ENCODE results near the gene MCC. TPM values are rescaled to one million over a fixed set of nuclear protein-coding genes. Genes with fewer than 3 reads are reported as not detected.
"Not testable (repeated sequence)": the region's sequence is repeated elsewhere in the genome, so short reads cannot be mapped to it uniquely, and the experiment has no call there.

The MCC gene
- total and polyA plus RNA-seq, 2 experiments from 2014 or later, result 3.4 to 8.8 TPM

DNA sequence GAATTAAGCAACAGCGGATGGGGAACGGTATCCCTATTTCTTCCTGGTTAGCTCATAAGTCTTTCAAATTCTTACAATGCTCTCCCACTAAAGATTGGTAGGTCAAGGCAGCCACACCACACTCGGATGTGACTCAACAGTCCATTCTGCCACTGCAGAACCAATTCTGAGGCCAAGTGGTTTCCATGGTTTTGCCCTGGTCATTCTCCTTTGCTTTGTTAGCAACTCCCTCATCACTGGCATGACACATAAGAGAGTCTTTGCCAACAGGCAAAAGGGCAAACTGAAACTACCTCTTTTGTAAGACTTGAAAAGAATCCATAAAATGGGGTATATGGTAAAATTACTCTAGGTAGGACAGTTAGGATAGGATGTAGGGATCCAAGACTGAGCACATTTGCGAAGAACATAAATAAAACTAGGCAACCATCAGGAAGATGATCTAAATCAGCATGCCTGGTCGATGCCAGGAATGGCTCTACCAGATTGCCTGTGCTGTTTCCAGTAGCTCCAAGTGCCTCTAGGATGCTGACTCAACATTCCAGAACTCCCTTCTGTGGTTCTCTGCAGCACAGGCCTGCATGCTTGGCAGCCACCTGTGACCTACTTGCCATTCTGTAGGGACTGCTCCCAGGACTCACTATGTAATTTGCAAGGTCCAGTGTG is 406.2 kb downstream of the MCC start:
- no peaks in the 10 kb centered on the region for H3K79me2 ChIP-seq (ENCODE audit: insufficient read depth)
- no peaks in the 10 kb centered on the region for H3K9me2 ChIP-seq (ENCODE audit: insufficient read depth)
- H3K36me3 ChIP-seq (ENCODE audit: low read depth), result no peaks in the 10 kb centered on the region
- peak overlapping the region; percentile 72 for H3K4me2 ChIP-seq (ENCODE audit: unreplicated experiment)
- peaks cover 24% of the 10 kb centered on the region for H3F3A ChIP-seq (ENCODE audit: insufficient read depth)
- TF ChIP-seq EZH2phosphoT487 (IDR thresholded peaks at IDR 0.05; ENCODE audit: insufficient read depth, low read depth) (no peak), EZH2 (IDR thresholded peaks at IDR 0.05; ENCODE audit: insufficient read depth, poor library complexity, severe bottlenecking) (no peak)
- H3K4me1 ChIP-seq (ENCODE audit: insufficient read depth), result peaks cover 18% of the 10 kb centered on the region
- no peak overlapping the region for H3K9ac ChIP-seq
- no peaks in the 10 kb centered on the region for H3K27me3 ChIP-seq (replicated peaks; ENCODE audit: insufficient read depth)
- peak overlapping the region; percentile 35 for H3K4me3 ChIP-seq
- peak overlapping the region; percentile 69 for H3K27ac ChIP-seq
- no peaks in the 10 kb centered on the region for H3K9me3 ChIP-seq (ENCODE audit: low read depth)
- WGBS, 2 experiments (ENCODE audit: low coverage in 1 of 2, low lambda C conversion rate in 2 of 2, missing lambda C conversion rate in 2 of 2), result 58 to 66% methylated on average over 5 of the region's 5 CpGs
- peak; percentile 92 for DNase-seq
- in situ Hi-C loops (cut with MboI), result no loop called here
- no peak overlapping the region for H2AFZ ChIP-seq
- H4K20me1 ChIP-seq (ENCODE audit: insufficient read depth), result no peaks in the 10 kb centered on the region

DNA sequence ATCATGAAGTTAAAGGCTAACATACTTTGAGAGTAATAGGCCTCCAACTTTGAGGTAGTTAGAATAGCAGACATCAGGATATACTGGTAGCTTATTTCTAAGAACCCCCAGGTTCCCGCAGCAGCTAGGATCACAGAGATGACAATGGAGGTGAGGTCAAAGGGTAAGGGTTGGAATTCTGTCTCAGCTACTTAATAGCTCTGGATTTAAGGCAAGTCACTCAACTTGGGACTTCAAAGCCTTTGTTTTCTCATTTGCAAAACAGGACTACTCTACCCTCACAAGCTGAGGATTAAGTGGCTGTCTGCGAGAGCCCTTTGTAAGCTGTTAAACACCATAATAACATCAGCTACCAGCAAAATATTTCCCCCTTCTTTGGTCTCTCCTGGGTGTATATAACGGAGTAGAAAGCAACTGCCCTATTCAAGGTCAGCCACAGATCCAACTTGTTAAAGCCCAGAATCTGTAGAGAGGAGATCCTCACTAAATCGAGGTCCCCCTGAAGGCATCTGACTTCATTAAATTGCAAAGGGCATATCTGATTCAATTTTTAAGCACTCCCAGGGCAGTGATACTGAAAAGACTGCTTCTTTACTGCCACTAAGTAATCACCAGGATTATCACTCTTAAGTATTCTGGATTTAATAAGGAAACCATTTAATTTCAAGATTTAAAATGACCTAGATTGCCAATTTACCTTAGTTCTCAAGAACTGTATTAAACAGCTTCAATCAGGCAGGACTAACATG is 407.0 kb downstream of the MCC start:
- H3K9ac ChIP-seq, result no peak overlapping the region
- peak overlapping the region; percentile 35; the same call in 1 of the 2 replicates for H3K4me3 ChIP-seq
- H3K79me2 ChIP-seq (ENCODE audit: insufficient read depth), result no peaks in the 10 kb centered on the region
- TF ChIP-seq EZH2 (IDR thresholded peaks at IDR 0.05; ENCODE audit: insufficient read depth, poor library complexity, severe bottlenecking), result no peak
- TF ChIP-seq EZH2phosphoT487 (IDR thresholded peaks at IDR 0.05; ENCODE audit: insufficient read depth, low read depth), result no peak
- peaks cover 24% of the 10 kb centered on the region for H3F3A ChIP-seq (ENCODE audit: insufficient read depth)
- no peaks in the 10 kb centered on the region for H3K36me3 ChIP-seq (ENCODE audit: low read depth)
- peak overlapping the region; percentile 69 for H3K27ac ChIP-seq
- WGBS, 2 experiments (ENCODE audit: low coverage in 1 of 2, low lambda C conversion rate in 2 of 2, missing lambda C conversion rate in 2 of 2), result 75% methylated on average over 4 of the region's 4 CpGs
- DNase-seq, result no peak
- in situ Hi-C loops (cut with MboI), result no loop called here
- H3K4me2 ChIP-seq (ENCODE audit: unreplicated experiment), result peak overlapping the region; percentile 72
- H3K9me3 ChIP-seq (ENCODE audit: low read depth), result no peaks in the 10 kb centered on the region
- peaks cover 18% of the 10 kb centered on the region for H3K4me1 ChIP-seq (ENCODE audit: insufficient read depth)
- H2AFZ ChIP-seq, result no peak overlapping the region
- H3K9me2 ChIP-seq (ENCODE audit: insufficient read depth), result no peaks in the 10 kb centered on the region
- no peaks in the 10 kb centered on the region for H3K27me3 ChIP-seq (replicated peaks; ENCODE audit: insufficient read depth)
- H4K20me1 ChIP-seq (ENCODE audit: insufficient read depth), result no peaks in the 10 kb centered on the region

DNA sequence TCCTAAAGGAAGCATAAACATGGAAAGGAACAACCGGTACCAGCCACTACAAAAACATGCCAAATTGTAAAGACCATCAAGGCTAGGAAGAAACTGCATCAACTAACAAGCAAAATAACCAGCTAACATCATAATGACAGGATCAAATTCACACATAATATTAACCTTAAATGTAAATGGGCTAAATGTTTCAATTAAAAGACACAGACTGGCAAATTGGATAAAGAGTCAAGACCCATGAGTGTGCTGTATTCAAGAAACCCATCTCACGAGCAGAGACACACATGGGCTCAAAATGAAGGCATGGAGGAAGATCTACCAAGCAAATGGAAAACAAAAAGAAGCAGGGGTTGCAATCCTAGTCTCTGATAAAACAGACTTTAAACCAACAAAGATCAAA is 411.6 kb downstream of the MCC start:
- H3K27ac ChIP-seq; H3K4me3 ChIP-seq; H3K4me2 ChIP-seq (ENCODE audit: unreplicated experiment); H3K4me1 ChIP-seq (ENCODE audit: insufficient read depth); H4K20me1 ChIP-seq (ENCODE audit: insufficient read depth); DNase-seq; H3K9me2 ChIP-seq (ENCODE audit: insufficient read depth); H3K9ac ChIP-seq; H3K9me3 ChIP-seq (ENCODE audit: low read depth); H3K79me2 ChIP-seq (ENCODE audit: insufficient read depth); H3K36me3 ChIP-seq (ENCODE audit: low read depth); in situ Hi-C loops (cut with MboI); H3K27me3 ChIP-seq (replicated peaks; ENCODE audit: insufficient read depth); H2AFZ ChIP-seq: not testable (repeated sequence)
- WGBS, 2 experiments (ENCODE audit: low coverage in 1 of 2, low lambda C conversion rate in 2 of 2, missing lambda C conversion rate in 2 of 2), result 78 to 88% methylated on average over 2 of the region's 2 CpGs
- H3F3A ChIP-seq (ENCODE audit: insufficient read depth), result peaks cover 11% of the 10 kb centered on the region

DNA sequence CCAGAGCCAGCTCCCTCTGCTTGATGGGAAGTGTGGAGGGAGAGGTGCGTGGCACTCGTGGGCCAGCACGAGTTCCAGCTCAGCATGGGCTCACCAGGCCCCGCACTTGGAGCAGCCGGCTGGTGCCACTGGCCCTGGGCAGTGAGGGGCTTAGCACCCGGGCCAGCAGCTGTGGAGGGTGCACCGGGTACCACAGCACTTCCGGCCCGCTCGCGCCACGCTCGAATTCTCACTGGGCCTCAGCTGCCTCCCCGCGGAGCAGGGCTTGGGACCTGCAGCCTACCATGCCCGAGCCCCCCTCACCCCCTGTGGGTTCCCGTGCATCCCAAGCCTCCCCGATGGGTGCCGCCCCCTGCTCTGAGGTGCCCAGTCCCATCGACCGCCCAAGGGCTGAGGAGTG is 413.2 kb downstream of the MCC start:
- no peaks in the 10 kb centered on the region for H3K9me3 ChIP-seq (ENCODE audit: low read depth)
- H3K4me3 ChIP-seq, result no peak overlapping the region
- H3K4me2 ChIP-seq (ENCODE audit: unreplicated experiment), result no peak overlapping the region
- H3F3A ChIP-seq (ENCODE audit: insufficient read depth), result no peaks in the 10 kb centered on the region
- H4K20me1 ChIP-seq (ENCODE audit: insufficient read depth), result no peaks in the 10 kb centered on the region
- no peaks in the 10 kb centered on the region for H3K36me3 ChIP-seq (ENCODE audit: low read depth)
- in situ Hi-C loops (cut with MboI), result no loop called here
- H2AFZ ChIP-seq, result no peak overlapping the region
- H3K27ac ChIP-seq, result no peak overlapping the region
- 93 to 94% methylated on average over 8 to 19 of the region's 21 CpGs for WGBS, 2 experiments (ENCODE audit: low coverage in 1 of 2, low lambda C conversion rate in 2 of 2, missing lambda C conversion rate in 2 of 2)
- no peak overlapping the region for H3K9ac ChIP-seq
- H3K27me3 ChIP-seq (replicated peaks; ENCODE audit: insufficient read depth), result no peaks in the 10 kb centered on the region
- DNase-seq, result no peak
- no peaks in the 10 kb centered on the region for H3K9me2 ChIP-seq (ENCODE audit: insufficient read depth)
- no peaks in the 10 kb centered on the region for H3K4me1 ChIP-seq (ENCODE audit: insufficient read depth)
- H3K79me2 ChIP-seq (ENCODE audit: insufficient read depth), result no peaks in the 10 kb centered on the region
- TF ChIP-seq EZH2phosphoT487 (IDR thresholded peaks at IDR 0.05; ENCODE audit: insufficient read depth, low read depth) (no peak), EZH2 (IDR thresholded peaks at IDR 0.05; ENCODE audit: insufficient read depth, poor library complexity, severe bottlenecking) (no peak)

DNA sequence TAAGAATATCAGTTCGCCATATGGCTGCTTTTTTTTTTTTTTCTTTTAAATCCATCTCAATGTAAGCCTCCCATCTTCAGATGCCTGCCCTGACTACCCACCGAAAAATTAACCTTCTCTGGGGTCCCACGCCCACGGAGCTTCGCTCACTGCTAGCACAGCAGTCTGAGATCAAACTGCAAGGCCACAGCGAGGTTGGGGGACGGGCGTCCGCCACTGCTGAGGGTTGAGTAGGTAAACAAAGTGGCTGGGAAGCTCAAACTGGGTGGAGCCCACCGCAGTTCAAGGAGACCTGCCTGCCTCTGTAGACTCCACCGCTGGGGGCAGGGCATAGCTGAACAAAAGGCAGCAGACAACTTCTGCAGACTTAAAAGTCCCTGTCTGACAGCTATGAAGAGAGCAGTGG is 414.6 kb downstream of the MCC start:
- H3K27ac ChIP-seq; H2AFZ ChIP-seq; H3K36me3 ChIP-seq (ENCODE audit: low read depth); H3K4me3 ChIP-seq; H4K20me1 ChIP-seq (ENCODE audit: insufficient read depth); DNase-seq; H3K79me2 ChIP-seq (ENCODE audit: insufficient read depth); H3K27me3 ChIP-seq (replicated peaks; ENCODE audit: insufficient read depth); H3K4me2 ChIP-seq (ENCODE audit: unreplicated experiment); H3K9me2 ChIP-seq (ENCODE audit: insufficient read depth); H3F3A ChIP-seq (ENCODE audit: insufficient read depth); H3K4me1 ChIP-seq (ENCODE audit: insufficient read depth); H3K9ac ChIP-seq; in situ Hi-C loops (cut with MboI); H3K9me3 ChIP-seq (ENCODE audit: low read depth): not testable (repeated sequence)
- WGBS, 2 experiments (ENCODE audit: low coverage in 1 of 2, low lambda C conversion rate in 2 of 2, missing lambda C conversion rate in 2 of 2), result 90 to 94% methylated on average over 11 of the region's 11 CpGs
